HG03196 (cell line): ENCODE results near the gene MBIP.

Source experiments
- ATAC-seq: cut with Tn5 transposase; IDR thresholded peaks from one replicate; pipeline ENCODE4 v1.9.1; 2021; ENCODE audit not compliant: unreplicated experiment

MBIP gene

GRCh38 chr14:36271222-36271621 is 49.2 kb downstream of the MBIP start:
- ATAC-seq = no peak

- ATAC-seq = peak; percentile 55
Measured at GRCh38 chr14:36270191-36270590, 50.2 kb downstream of the MBIP start.

DNA sequence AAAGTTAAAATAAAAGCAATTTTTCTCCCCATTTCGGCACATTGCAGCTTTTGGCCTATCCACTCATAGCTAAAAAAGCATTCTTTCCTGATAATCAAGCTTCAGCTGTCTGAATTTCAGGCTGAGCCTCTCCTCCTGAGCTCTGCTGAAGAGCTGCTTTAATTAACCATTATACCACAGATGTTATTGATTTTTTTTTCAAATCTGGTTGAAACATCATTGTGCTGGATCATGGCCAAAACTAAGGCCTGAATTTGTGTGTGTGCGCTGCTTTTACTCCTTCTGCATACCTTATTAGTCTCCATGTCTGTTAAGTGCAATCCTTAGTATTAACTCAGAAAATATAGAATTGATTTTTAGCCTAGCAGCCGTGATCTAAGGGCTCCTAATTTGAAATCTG is 52.3 kb downstream of the MBIP start:
- ATAC-seq = no peak

DNA sequence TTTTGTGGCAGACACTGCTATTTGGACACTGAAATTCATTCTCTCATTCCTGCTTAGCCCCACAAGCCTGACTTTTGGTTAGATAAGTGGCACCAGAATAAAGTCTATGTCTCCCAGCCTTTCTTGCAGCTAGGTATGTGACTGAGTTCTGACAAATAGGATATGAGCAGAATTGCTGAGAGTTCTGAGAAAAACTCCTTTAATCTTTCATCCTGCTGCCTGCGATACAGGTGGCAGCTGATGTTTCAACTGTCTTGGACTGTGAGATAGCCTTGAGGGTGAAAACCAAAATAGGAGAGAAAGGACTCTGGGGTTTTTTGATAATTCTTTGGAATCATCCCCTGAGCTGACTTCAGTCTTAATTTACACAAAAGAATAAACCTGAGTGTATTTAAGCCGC is 55.8 kb downstream of the MBIP start:
- no peak for ATAC-seq

DNA sequence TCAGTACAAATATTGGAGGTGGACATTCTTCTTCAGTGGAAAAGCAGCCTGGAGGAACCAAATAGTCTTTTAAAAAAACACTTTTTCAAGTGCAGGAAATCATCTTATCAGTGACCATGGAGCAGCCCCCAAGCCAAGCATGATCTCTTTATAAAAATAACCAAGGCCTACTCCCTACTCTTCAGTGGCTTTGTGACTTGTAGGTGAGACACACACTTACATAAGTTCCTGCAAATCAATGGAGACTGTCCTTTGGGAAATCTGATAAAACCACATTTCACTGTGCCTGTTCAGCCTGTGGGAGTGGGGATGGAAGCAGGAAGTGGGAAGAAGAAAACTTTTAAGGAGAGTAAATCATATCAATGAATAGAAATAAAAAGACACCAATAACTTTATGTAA is 56.3 kb downstream of the MBIP start:
- no peak for ATAC-seq

- ATAC-seq = no peak
Measured at GRCh38 chr14:36260970-36261640, 59.3 kb downstream of the MBIP start.

GRCh38 chr14:36258241-36258640 is 62.2 kb downstream of the MBIP start:
- ATAC-seq = no peak

GRCh38 chr14:36256126-36256801 is 64.2 kb downstream of the MBIP start:
- ATAC-seq = no peak

DNA sequence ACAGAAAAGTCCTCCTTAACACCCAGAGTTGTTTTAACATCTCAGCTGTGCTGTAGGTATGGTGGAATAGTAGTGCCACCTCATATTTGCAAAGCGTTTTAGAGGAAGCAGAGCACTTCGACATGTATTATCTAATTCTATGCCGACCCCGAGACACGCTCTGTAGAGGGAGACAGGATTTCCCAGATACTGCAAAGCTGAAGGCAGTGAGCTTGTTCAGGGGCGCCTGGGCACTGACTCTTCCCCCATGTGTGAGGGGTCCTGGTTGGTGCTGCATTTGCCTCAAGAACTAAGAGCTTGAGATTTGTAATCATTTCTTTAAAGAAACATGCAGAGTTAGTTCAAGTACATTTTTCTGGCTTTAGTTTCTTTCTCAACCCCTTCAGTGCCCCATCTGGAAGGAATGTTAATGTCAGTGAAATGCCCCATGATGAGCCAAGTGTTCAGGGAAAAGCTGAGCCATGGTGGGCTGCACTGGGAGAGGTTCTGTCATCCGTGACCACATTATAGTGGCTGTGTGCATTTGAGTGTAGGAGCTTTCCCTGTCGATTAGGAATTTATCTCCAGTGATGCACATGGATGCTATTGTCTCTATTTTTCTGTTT is 66.3 kb downstream of the MBIP start:
- no peak for ATAC-seq
